Pancreas (tissue), 10 donors: ENCODE results near the gene BRCC3. TPM values are rescaled to one million over a fixed set of nuclear protein-coding genes. Genes with fewer than 3 reads are reported as not detected.

Experiments
- ATAC-seq, 4 donors: fragments of 200-7000 bp; cut with Tn5 transposase; one replicate each; pipeline versions ENCODE4 v1.8.0 to v1.9.1; 2020; ENCODE audit warnings: mild to moderate bottlenecking in 4 of 4, moderate library complexity in 4 of 4
- DNase-seq, 6 donors: peaks; one replicate each; pipeline ENCODE4 v3.0.0-alpha.2; 2020
- FAIRE-seq: peaks from 2 replicates; lab custom pipeline; 2012; peaks lifted over from hg19 to GRCh38; lab: Jason Lieb, UNC
- H3K27ac ChIP-seq, 4 donors: fragments of 200-600 bp; sonication (generic); 1 replicate in 3 of 4; 2 replicates in 1 of 4; pipeline versions ENCODE4 v1.5.0 to v1.8.0; 2020
- H3K27me3 ChIP-seq, 4 donors: fragments of 200-600 bp; one replicate each; pipeline ENCODE4 v1.8.0; 2021
- H3K36me3 ChIP-seq, 3 donors: fragments of 200-600 bp; sonication (generic) in 1 of 3; one replicate each; pipeline versions ENCODE4 v1.5.0 to v1.8.0; 2020 to 2021
- H3K4me1 ChIP-seq, 3 donors: fragments of 200-600 bp; one replicate each; pipeline ENCODE4 v1.8.0; 2021
- H3K4me3 ChIP-seq, 4 donors: fragments of 200-600 bp; sonication (generic) in 2 of 4; one replicate each; pipeline versions ENCODE4 v1.5.0 to v1.8.0; 2020 to 2021
- H3K9me3 ChIP-seq, 4 donors: fragments of 200-600 bp; one replicate each; pipeline ENCODE4 v1.8.0; 2021
- WGBS, 2 donors: extraction: QIAGEN DNeasy Blood & Tissue Kit; methylation state at CpG; one replicate each; pipeline ENCODE4 v1.1.7; 2013; 5-methylcytosine and 5-hydroxymethylcytosine counted together
- intact Hi-C, 3 donors: fragments of 100-400 bp; cut with DNase I; formaldehyde crosslinking; loops; one replicate each; pipeline versions ENCODE4 v1.11.1 to v1.14.2; 2022
- polyA plus RNA-seq, 2 donors: library from polyadenylated mRNA; stranded (reverse); fragments of 200-250 nt; gene quantifications; one replicate each; pipeline ENCODE4 v1.2.3, GENCODE V29; 2013
- total RNA-seq, 6 donors: library from RNA; stranded (reverse); fragmentation: NEBNext Ultra II Directional in 4 of 6; extraction: Animal tissue kit (Norgen Biotek cat#: 25700) in 4 of 6; gene quantifications; one replicate each; pipeline versions ENCODE4 v1.2.1 to v1.2.4, GENCODE V29; 2021 to 2023
- TF ChIP-seq, protein P1 (sequence below), 4 donors: fragments of 200-600 bp; sonication (generic) in 3 of 4; IDR thresholded peaks; one replicate each; pipeline versions ENCODE4 v1.5.0 to v1.8.0; 2021; ENCODE audit warnings: antibody characterized with exemption in 4 of 4
- donor health status: healthy with polysubstance abuse.
- donor health status: DM: no; HTN: no; CAD: no; lungs with moderate emphysema.
- donor health status: DM: no; HTN: no; CAD: no.
- donor health status: control.
- donor health status: control.
- donor health status: Bipolar disorder and iron deficiency.
- donor health status: DM: yes; HTN: yes; CAD: no.
- donor health status: DM: no; HTN: no; CAD: no.
- donor health status: DM: no; HTN: no; CAD: no.
- donor health status: DM: yes; HTN: yes; CAD: no.

BRCC3 gene
- total and polyA plus RNA-seq, 8 donors, result 4.6 to 13.2 (median 8.6) TPM

DNA sequence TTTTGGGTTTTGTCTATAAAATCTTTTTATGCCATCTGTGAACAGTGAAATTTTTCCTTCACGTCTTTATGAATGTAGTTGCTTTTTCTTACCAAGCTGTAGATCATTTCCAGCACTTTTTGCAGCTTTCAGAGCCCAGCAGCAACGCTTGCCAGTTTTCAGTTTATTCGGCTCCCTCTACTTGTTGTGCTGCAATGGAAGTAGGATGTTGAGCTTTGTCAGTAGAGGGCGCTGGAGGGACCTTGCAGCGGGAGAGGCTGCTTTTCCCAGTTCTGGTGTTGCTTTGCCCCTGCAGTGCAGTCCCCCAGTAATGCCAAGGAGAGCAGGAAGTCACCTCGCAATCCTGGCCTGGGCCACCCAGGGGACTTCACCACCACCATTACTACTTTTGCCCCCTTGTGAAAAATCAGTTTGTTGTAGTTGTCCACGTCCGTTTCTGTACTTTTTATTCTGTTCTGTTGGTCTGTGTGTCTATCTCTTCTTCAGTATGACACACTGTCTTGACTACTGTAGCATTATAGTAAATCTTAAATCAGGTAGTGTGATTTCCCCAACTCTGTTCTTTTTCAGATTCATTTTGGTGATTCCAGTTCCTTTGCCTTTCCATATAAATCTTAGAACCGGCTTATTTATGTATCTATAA, 22.2 kb upstream of the BRCC3 start:
- Histone ChIP-seq H3K27ac (no peak overlapping the region), H3K4me1 (peaks cover 5 to 19% (median 7%) of the 10 kb centered on the region in 3 donors), H3K4me3 (no peak overlapping the region), H3K9me3 (no peaks in the 10 kb centered on the region), H3K36me3 (no peaks in the 10 kb centered on the region), H3K27me3 (no peaks in the 10 kb centered on the region)
- FAIRE-seq (peak; percentile 9), DNase-seq (peak in 4 of 6 donors; percentile 48 to 75 (median 58)), ATAC-seq (peak; percentile 61 to 86 (median 78))
- WGBS, 2 donors, result 28 to 33% methylated on average over 9 of the region's 9 CpGs
- TF ChIP-seq, protein P1, sequence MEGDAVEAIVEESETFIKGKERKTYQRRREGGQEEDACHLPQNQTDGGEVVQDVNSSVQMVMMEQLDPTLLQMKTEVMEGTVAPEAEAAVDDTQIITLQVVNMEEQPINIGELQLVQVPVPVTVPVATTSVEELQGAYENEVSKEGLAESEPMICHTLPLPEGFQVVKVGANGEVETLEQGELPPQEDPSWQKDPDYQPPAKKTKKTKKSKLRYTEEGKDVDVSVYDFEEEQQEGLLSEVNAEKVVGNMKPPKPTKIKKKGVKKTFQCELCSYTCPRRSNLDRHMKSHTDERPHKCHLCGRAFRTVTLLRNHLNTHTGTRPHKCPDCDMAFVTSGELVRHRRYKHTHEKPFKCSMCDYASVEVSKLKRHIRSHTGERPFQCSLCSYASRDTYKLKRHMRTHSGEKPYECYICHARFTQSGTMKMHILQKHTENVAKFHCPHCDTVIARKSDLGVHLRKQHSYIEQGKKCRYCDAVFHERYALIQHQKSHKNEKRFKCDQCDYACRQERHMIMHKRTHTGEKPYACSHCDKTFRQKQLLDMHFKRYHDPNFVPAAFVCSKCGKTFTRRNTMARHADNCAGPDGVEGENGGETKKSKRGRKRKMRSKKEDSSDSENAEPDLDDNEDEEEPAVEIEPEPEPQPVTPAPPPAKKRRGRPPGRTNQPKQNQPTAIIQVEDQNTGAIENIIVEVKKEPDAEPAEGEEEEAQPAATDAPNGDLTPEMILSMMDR (IDR thresholded peaks at IDR 0.05), result peak; percentile 21 to 46 (median 33)
- intact Hi-C loops, result no loop called here

- Histone ChIP-seq H3K4me1 (peaks cover 5 to 24% (median 7%) of the 10 kb centered on the region in 3 donors), H3K9me3 (no peaks in the 10 kb centered on the region), H3K27ac (peak overlapping the region in 3 of 4 donors; percentile 19 to 70 (median 58)), H3K36me3 (no peaks in the 10 kb centered on the region), H3K4me3 (no peak overlapping the region), H3K27me3 (no peaks in the 10 kb centered on the region)
- WGBS, 2 donors, result 27 to 35% methylated on average over 5 of the region's 5 CpGs
- peak in 3 of 4 donors; percentile 19 to 51 (median 28) for ATAC-seq
- FAIRE-seq, result no peak
- TF ChIP-seq, protein P1 (IDR thresholded peaks at IDR 0.05), result no peak
- DNase-seq, result no peak
- intact Hi-C loops, result loop anchor here in 1 of 3 donors (10.0 kb wide), 1 partner anchor 68 kb away; no protein-coding TSS in a partner anchor
Measured at GRCh38 chrX:155052738-155053498, 18.4 kb upstream of the BRCC3 start.

DNA sequence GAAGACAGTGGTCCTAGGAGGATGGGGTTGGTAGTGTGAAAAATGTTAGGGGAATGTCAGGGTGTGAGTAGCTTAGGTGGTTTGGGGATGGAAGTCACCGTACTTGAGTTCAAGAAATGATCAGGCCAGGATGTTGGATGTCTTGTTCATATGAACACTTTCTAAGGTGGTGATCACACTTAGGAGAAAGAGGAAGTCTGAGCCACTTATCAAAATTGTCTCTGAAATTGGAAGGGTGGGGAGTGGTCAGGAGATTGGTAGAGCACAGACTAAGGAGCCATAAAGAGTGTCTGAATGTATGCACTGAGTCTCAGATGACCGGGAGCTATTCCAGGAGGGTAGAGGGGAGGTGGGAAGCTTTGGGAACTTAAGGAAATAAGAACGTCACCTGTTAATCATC, 17.7 kb upstream of the BRCC3 start:
- ATAC-seq, result no peak
- no peak overlapping the region for H3K4me3 ChIP-seq
- H3K4me1 ChIP-seq, result peaks cover 3 to 22% (median 5%) of the 10 kb centered on the region in 3 donors
- WGBS, 2 donors, result 57 to 86% methylated on average over 3 of the region's 3 CpGs
- intact Hi-C loops, result loop anchor here in 1 of 3 donors (10.0 kb wide), 1 partner anchor 69 kb away; no protein-coding TSS in a partner anchor
- H3K36me3 ChIP-seq, result no peaks in the 10 kb centered on the region
- DNase-seq, result no peak
- H3K9me3 ChIP-seq, result no peaks in the 10 kb centered on the region
- no peak for FAIRE-seq
- H3K27ac ChIP-seq, result peak overlapping the region in 2 of 4 donors; percentile 58 to 70
- TF ChIP-seq, protein P1 (IDR thresholded peaks at IDR 0.05), result no peak
- no peaks in the 10 kb centered on the region for H3K27me3 ChIP-seq

DNA sequence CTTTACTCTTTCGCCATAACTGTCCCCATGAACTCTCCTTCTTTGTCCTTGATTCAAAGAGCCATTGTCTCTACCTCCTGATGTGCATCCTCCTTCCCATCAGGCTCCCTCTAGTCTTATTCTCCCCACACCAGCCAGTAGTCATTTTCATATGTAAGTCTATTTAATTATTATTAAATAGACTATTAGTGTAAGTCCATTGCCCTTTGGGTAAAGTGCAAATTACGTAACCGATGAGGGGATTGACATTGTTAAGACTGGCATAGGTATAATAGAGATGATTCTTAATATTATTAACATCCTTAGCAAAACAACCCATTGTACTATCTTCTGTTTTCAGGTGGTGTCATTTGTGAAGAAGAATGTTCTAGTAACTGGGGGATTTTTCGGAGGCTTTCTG, 17.1 kb upstream of the BRCC3 start:
- H3K9me3 ChIP-seq, result no peaks in the 10 kb centered on the region
- H3K27me3 ChIP-seq, result no peaks in the 10 kb centered on the region
- DNase-seq, result no peak
- H3K36me3 ChIP-seq, result no peaks in the 10 kb centered on the region
- no peak overlapping the region for H3K27ac ChIP-seq
- H3K4me1 ChIP-seq, result peaks cover 0 to 20% (median 5%) of the 10 kb centered on the region in 3 donors
- no peak for ATAC-seq
- FAIRE-seq, result no peak
- TF ChIP-seq, protein P1 (IDR thresholded peaks at IDR 0.05), result no peak
- H3K4me3 ChIP-seq, result no peak overlapping the region
- 78 to 99% methylated on average over 4 of the region's 4 CpGs for WGBS, 2 donors
- intact Hi-C loops, result loop anchor here in 1 of 3 donors (10.0 kb wide), 1 partner anchor 69 kb away; no protein-coding TSS in a partner anchor
